B cell (primary cell): Measurements from ENCODE around the gene PLGRKT. TPM values are rescaled to one million over a fixed set of nuclear protein-coding genes. Genes with fewer than 3 reads are reported as not detected.
"Not testable (repeated sequence)": the region's sequence is repeated elsewhere in the genome, so short reads cannot be mapped to it uniquely, and the experiment has no call there.

Experiments
- ATAC-seq: fragments of 200-7000 bp; cut with Tn5 transposase; one replicate; pipeline ENCODE4 v1.10.0; 2021; ENCODE audit warnings: low read depth, mild to moderate bottlenecking, moderate number of reproducible peaks, moderate library complexity
- CTCF ChIA-PET: fragments of 350-600 bp; sonication (Branson Sonifier 250); formaldehyde crosslinking; loops from one replicate; lab custom pipeline; 2021; ENCODE audit warnings: antibody characterized with exemption, inconsistent platforms; lab: Charles Lee
- POLR2A ChIA-PET: fragments of 350-600 bp; sonication (Branson Sonifier 250); formaldehyde crosslinking; loops from one replicate; lab custom pipeline; 2021; ENCODE audit warnings: antibody characterized with exemption; lab: Charles Lee
- DNase-seq: peaks from one replicate; pipeline ENCODE4 v3.0.0; 2013
- H2AFZ ChIP-seq: 2 replicates; pipeline ENCODE4 v1.6.1; 2012; ENCODE audit warnings: mild to moderate bottlenecking, low read depth, low read length; ENCODE audit not compliant: insufficient read depth, poor library complexity, severe bottlenecking
- H3K27ac ChIP-seq, 2 donors: 1 replicate in 1 of 2; 2 replicates in 1 of 2; pipeline ENCODE4 v1.5.1; 2012 to 2013; ENCODE audit warnings: low read length in 2 of 2, mild to moderate bottlenecking in 2 of 2, moderate library complexity in 1 of 2
- H3K27me3 ChIP-seq, 4 experiments: fragments of 200-600 bp in 1 of 4; sonication (generic) in 1 of 4; replicated peaks in 1 of 4; 1 replicate in 2 of 4; 2 replicates in 2 of 4; pipeline versions ENCODE4 v1.6.1 to v1.7.0; 2013 to 2016; ENCODE audit warnings: low read length in 3 of 4, mild to moderate bottlenecking in 2 of 4, mixed read lengths in 1 of 4, moderate library complexity in 1 of 4; ENCODE audit not compliant: insufficient read depth in 4 of 4, control insufficient read depth in 3 of 4; ENCODE audit errors: control extremely low read depth in 1 of 4
- H3K36me3 ChIP-seq, 2 experiments: replicated peaks in 1 of 2; 1 replicate in 1 of 2; 2 replicates in 1 of 2; pipeline versions ENCODE4 v1.6.1 to v1.7.1; 2013; ENCODE audit warnings: low read length in 1 of 2; ENCODE audit not compliant: insufficient read depth in 2 of 2, control insufficient read depth in 1 of 2; ENCODE audit errors: control extremely low read depth in 1 of 2, extremely low read depth in 1 of 2
- H3K4me1 ChIP-seq, 2 donors: fragments of 200-600 bp in 1 of 2; sonication (generic) in 1 of 2; 1 replicate in 1 of 2; 2 replicates in 1 of 2; pipeline versions ENCODE4 v1.5.1 to v1.6.1; 2013 to 2017; ENCODE audit warnings: low read length in 2 of 2; ENCODE audit not compliant: control insufficient read depth in 2 of 2, insufficient read depth in 2 of 2
- H3K4me2 ChIP-seq: replicated peaks from 2 replicates; pipeline ENCODE3; 2012; ENCODE audit warnings: mild to moderate bottlenecking, low read depth, low read length; ENCODE audit not compliant: poor library complexity, severe bottlenecking
- H3K4me3 ChIP-seq, 5 experiments: fragments of 200-600 bp in 1 of 5; sonication (generic) in 1 of 5; 1 replicate in 3 of 5; 2 replicates in 2 of 5; pipeline versions ENCODE4 v1.5.1 to v1.7.0; 2011 to 2016; ENCODE audit warnings: low read length in 4 of 5, mild to moderate bottlenecking in 4 of 5, low read depth in 2 of 5, control low read depth in 1 of 5, moderate library complexity in 1 of 5; ENCODE audit not compliant: insufficient read depth in 1 of 5; ENCODE audit errors: control extremely low read depth in 1 of 5, extremely low read depth in 1 of 5
- H3K79me2 ChIP-seq: fragments of 200-600 bp; sonication (generic); one replicate; pipeline ENCODE4 v1.6.0; 2016; ENCODE audit warnings: low read length; ENCODE audit not compliant: control insufficient read depth, insufficient read depth
- H3K9ac ChIP-seq: fragments of 200-600 bp; sonication (generic); 2 replicates; pipeline ENCODE4 v1.6.1; 2017; ENCODE audit warnings: mild to moderate bottlenecking, low read length, moderate library complexity
- H3K9me3 ChIP-seq, 3 donors: one replicate each; pipeline versions ENCODE4 v1.6.1 to v1.7.1; 2013; ENCODE audit warnings: low read length in 2 of 3; ENCODE audit not compliant: control insufficient read depth in 2 of 3, insufficient read depth in 1 of 3; ENCODE audit errors: control extremely low read depth in 1 of 3
- H4K20me1 ChIP-seq: 2 replicates; pipeline ENCODE4 v1.6.0; 2012; ENCODE audit warnings: mild to moderate bottlenecking, low read length; ENCODE audit not compliant: insufficient read depth, control insufficient read depth, poor library complexity, severe bottlenecking
- H3K27ac Mint-ChIP-seq: one replicate; pipeline ENCODE4 v1.8.0; 2021; ENCODE audit warnings: mixed read lengths
- H3K27me3 Mint-ChIP-seq: one replicate; pipeline ENCODE4 v1.8.0; 2021; ENCODE audit warnings: mixed read lengths
- H3K4me1 Mint-ChIP-seq: one replicate; pipeline ENCODE4 v1.8.0; 2021; ENCODE audit warnings: mixed read lengths
- H3K4me3 Mint-ChIP-seq: one replicate; pipeline ENCODE4 v1.8.0; 2021; ENCODE audit warnings: mixed read lengths
- H3K9me3 Mint-ChIP-seq: one replicate; pipeline ENCODE4 v1.8.0; 2022; ENCODE audit warnings: mixed read lengths; ENCODE audit not compliant: insufficient read depth
- CTCF ChIP-seq: fragments of 200-600 bp; IDR thresholded peaks from one replicate; pipeline ENCODE4 v1.8.0; 2022; ENCODE audit warnings: antibody characterized with exemption, mild to moderate bottlenecking
- EZH2 ChIP-seq: IDR thresholded peaks from 2 replicates; pipeline ENCODE4 v1.6.1; 2012; ENCODE audit warnings: borderline replicate concordance, low read depth, mild to moderate bottlenecking, moderate library complexity, low read length; ENCODE audit not compliant: insufficient read depth, poor library complexity, severe bottlenecking
- WGBS: methylation state at CpG from one replicate; pipeline ENCODE4 v1.1.5; 2013; ENCODE audit warnings: missing lambda C conversion rate; ENCODE audit not compliant: insufficient coverage; 5-methylcytosine and 5-hydroxymethylcytosine counted together
- intact Hi-C: fragments of 100-400 bp; cut with micrococcal nuclease; formaldehyde crosslinking; loops from one replicate; pipeline ENCODE4 v1.10.0; 2022
- polyA plus RNA-seq: library from polyadenylated mRNA; depleted of rRNA; stranded (reverse); fragments of >200 nt; gene quantifications from 2 replicates; pipeline ENCODE4 v1.2.3, GENCODE V29; 2012
- total RNA-seq, 2 donors: library from RNA; stranded (reverse); fragments of 120-200 nt in 1 of 2; gene quantifications; 1 replicate in 1 of 2; 2 replicates in 1 of 2; pipeline versions ENCODE4 v1.2.3 to v1.2.4, GENCODE V29; 2013 to 2022

PLGRKT gene
- total and polyA plus RNA-seq, 2 donors (not counting 1 experiment from before 2014, with no cell fraction given), result 8.4 to 11.0 TPM

- peaks cover 0 to 1% (median 0%) of the 10 kb centered on the region in 3 donors for H3K9me3 ChIP-seq
- H3K27me3 ChIP-seq, result no peaks in the 10 kb centered on the region
- peaks cover 5% of the 10 kb centered on the region for H3K4me1 Mint-ChIP-seq
- intact Hi-C loops, result no loop called here
- DNase-seq, result no peak
- no peak overlapping the region for H3K4me3 Mint-ChIP-seq
- H2AFZ ChIP-seq, result no peak overlapping the region
- H3K9me3 Mint-ChIP-seq, result peaks cover 5% of the 10 kb centered on the region
- H3K36me3 ChIP-seq, result no peaks in the 10 kb centered on the region
- no peak overlapping the region for H3K27ac ChIP-seq
- CTCF ChIA-PET, result no interaction called here
- POLR2A ChIA-PET, result no interaction called here
- H4K20me1 ChIP-seq, result no peaks in the 10 kb centered on the region
- H3K27ac Mint-ChIP-seq, result no peak overlapping the region
- H3K4me1 ChIP-seq, result peaks cover 0 to 5% of the 10 kb centered on the region in 2 donors
- no peak overlapping the region for H3K4me3 ChIP-seq
- no peak for ATAC-seq
- H3K27me3 Mint-ChIP-seq, result no peaks in the 10 kb centered on the region
- no peak overlapping the region for H3K4me2 ChIP-seq
- no peak overlapping the region for H3K9ac ChIP-seq
- peaks cover 5% of the 10 kb centered on the region for H3K79me2 ChIP-seq
- TF ChIP-seq EZH2 (no peak), CTCF (no peak)
These were observed 35.5 kb downstream of the PLGRKT start for GRCh38 chr9:5402217-5402616.

- H3K36me3 ChIP-seq, H3K27me3 ChIP-seq, H3K9ac ChIP-seq, H3K9me3 ChIP-seq, H3K79me2 ChIP-seq, H3K4me2 ChIP-seq, H3K27ac ChIP-seq, H3K4me1 ChIP-seq, H3K27ac Mint-ChIP-seq, POLR2A ChIA-PET, H3K4me3 Mint-ChIP-seq, H4K20me1 ChIP-seq, H3K4me3 ChIP-seq, DNase-seq, H3K9me3 Mint-ChIP-seq, ATAC-seq, H3K27me3 Mint-ChIP-seq, H3K4me1 Mint-ChIP-seq, intact Hi-C loops, H2AFZ ChIP-seq: not testable (repeated sequence)
- WGBS, result no CpG with 5 or more reads among the region's 3 CpGs
- CTCF ChIA-PET, result interaction anchor here (0.7 kb wide), 1 partner anchor 166 kb away, joined by 3 read pairs; the partner anchor contains the start of gene INSL4
These were observed 40.2 kb downstream of the PLGRKT start for GRCh38 chr9:5397547-5397946.
